ENCODE measurements around the gene CDH8. TPM values are rescaled to one million over a fixed set of nuclear protein-coding genes. Genes with fewer than 3 reads are reported as not detected.

CDH8 gene
- total and polyA plus RNA-seq, 2 experiments from 2014 or later: 2.1 to 2.2 TPM

GRCh38 chr16:62035115-62036092 lies 834 bp downstream of the CDH8 start:
- no peak for TF ChIP-seq EZH2phosphoT487 (IDR thresholded peaks at IDR 0.05; ENCODE audit: low read depth, severe bottlenecking, unreplicated experiment)
- no peak for TF ChIP-seq EZH2 (IDR thresholded peaks at IDR 0.05; ENCODE audit: borderline replicate concordance)
- TF ChIP-seq CTCF (IDR thresholded peaks at IDR 0.05; ENCODE audit: poor library complexity): no peak
- peak overlapping the region; percentile 39 for H2AFZ ChIP-seq
- H3K79me2 ChIP-seq: no peaks in the 10 kb centered on the region
- H4K20me1 ChIP-seq (ENCODE audit: insufficient read depth, poor library complexity, severe bottlenecking): no peaks in the 10 kb centered on the region
- no peaks in the 10 kb centered on the region for H3K9me3 ChIP-seq (ENCODE audit: low read depth)
- peak overlapping the region; percentile 89 for H3K4me2 ChIP-seq
- H3K27me3 ChIP-seq: peaks cover 78% of the 10 kb centered on the region
- WGBS (ENCODE audit: low lambda C conversion rate, missing lambda C conversion rate): under 1% methylated on average over 65 of the region's 65 CpGs
- DNase-seq (ENCODE audit: low spot score): peak; percentile 28
- peak overlapping the region; percentile 25 for H3K4me3 ChIP-seq
- H3K9me2 ChIP-seq (replicated peaks; ENCODE audit: insufficient read depth): no peaks in the 10 kb centered on the region
- no peak overlapping the region for H3K27ac ChIP-seq
- H3K36me3 ChIP-seq (replicated peaks; ENCODE audit: insufficient read depth, low read depth): no peaks in the 10 kb centered on the region
- peaks cover 9% of the 10 kb centered on the region for H3K4me1 ChIP-seq (ENCODE audit: insufficient read depth)

GRCh38 chr16:62034231-62035114 lies 1.8 kb downstream of the CDH8 start:
- no peaks in the 10 kb centered on the region for H4K20me1 ChIP-seq (ENCODE audit: insufficient read depth, poor library complexity, severe bottlenecking)
- H3K36me3 ChIP-seq (replicated peaks; ENCODE audit: insufficient read depth, low read depth): no peaks in the 10 kb centered on the region
- peak overlapping the region; percentile 39 for H2AFZ ChIP-seq
- H3K9me3 ChIP-seq (ENCODE audit: low read depth): no peaks in the 10 kb centered on the region
- no peaks in the 10 kb centered on the region for H3K9me2 ChIP-seq (replicated peaks; ENCODE audit: insufficient read depth)
- peak overlapping the region; percentile 25 for H3K4me3 ChIP-seq
- peaks cover 9% of the 10 kb centered on the region for H3K4me1 ChIP-seq (ENCODE audit: insufficient read depth)
- WGBS (ENCODE audit: low lambda C conversion rate, missing lambda C conversion rate): 4% methylated on average over 32 of the region's 32 CpGs
- no peak overlapping the region for H3K27ac ChIP-seq
- peaks cover 73% of the 10 kb centered on the region for H3K27me3 ChIP-seq
- no peaks in the 10 kb centered on the region for H3K79me2 ChIP-seq
- DNase-seq (ENCODE audit: low spot score): no peak
- no peak for TF ChIP-seq EZH2phosphoT487 (IDR thresholded peaks at IDR 0.05; ENCODE audit: low read depth, severe bottlenecking, unreplicated experiment)
- peak overlapping the region; percentile 89 for H3K4me2 ChIP-seq

GRCh38 chr16:62033065-62033464 lies 3.2 kb downstream of the CDH8 start:
- Histone ChIP-seq H3K4me2 (no peak overlapping the region), H3K27me3 (peaks cover 59% of the 10 kb centered on the region), H3K4me1 (ENCODE audit: insufficient read depth) (peaks cover 9% of the 10 kb centered on the region), H3K36me3 (replicated peaks; ENCODE audit: insufficient read depth, low read depth) (no peaks in the 10 kb centered on the region), H2AFZ (no peak overlapping the region), H3K9me2 (replicated peaks; ENCODE audit: insufficient read depth) (no peaks in the 10 kb centered on the region), H3K9me3 (ENCODE audit: low read depth) (no peaks in the 10 kb centered on the region), H3K4me3 (no peak overlapping the region), H3K27ac (no peak overlapping the region), H3K79me2 (no peaks in the 10 kb centered on the region), H4K20me1 (ENCODE audit: insufficient read depth, poor library complexity, severe bottlenecking) (no peaks in the 10 kb centered on the region)
- 68% methylated on average over 1 of the region's 1 CpG for WGBS (ENCODE audit: low lambda C conversion rate, missing lambda C conversion rate)
- DNase-seq (ENCODE audit: low spot score): no peak
- TF ChIP-seq EZH2phosphoT487 (IDR thresholded peaks at IDR 0.05; ENCODE audit: low read depth, severe bottlenecking, unreplicated experiment) (no peak), EZH2 (IDR thresholded peaks at IDR 0.05; ENCODE audit: borderline replicate concordance) (no peak), CTCF (IDR thresholded peaks at IDR 0.05; ENCODE audit: poor library complexity) (no peak)

All from hepatocyte (in vitro differentiated cells).